Osteoblast (primary cell): ENCODE results near the gene RGS12. TPM values are rescaled to one million over a fixed set of nuclear protein-coding genes. Genes with fewer than 3 reads are reported as not detected.
A peak's percentile ranks its signal among the peaks of the same experiment; 100 is the strongest.

Experiments used
- DNase-seq: peaks from one replicate; pipeline ENCODE4 v3.0.0; 2011; ENCODE audit warnings: low spot score, mixed read lengths; ENCODE audit not compliant: insufficient read length; ENCODE audit errors: missing footprints
- H2AFZ ChIP-seq: 2 replicates; pipeline ENCODE4 v1.6.0; 2011; ENCODE audit warnings: mild to moderate bottlenecking, low read length
- H3K27ac ChIP-seq: 2 replicates; pipeline ENCODE4 v1.5.1; 2011; ENCODE audit warnings: mild to moderate bottlenecking, low read depth, low read length, moderate library complexity
- H3K27me3 ChIP-seq: 2 replicates; pipeline ENCODE4 v1.6.0; 2012; ENCODE audit warnings: mild to moderate bottlenecking, control low read depth, inconsistent platforms, low read length, moderate library complexity; ENCODE audit not compliant: insufficient read depth
- H3K36me3 ChIP-seq: 2 replicates; pipeline ENCODE4 v1.5.1; 2011; ENCODE audit warnings: mild to moderate bottlenecking, low read length, control low read depth, moderate library complexity; ENCODE audit not compliant: insufficient read depth
- H3K4me1 ChIP-seq: 2 replicates; pipeline ENCODE4 v1.5.1; 2011; ENCODE audit warnings: mild to moderate bottlenecking, low read length, control low read depth, moderate library complexity; ENCODE audit not compliant: insufficient read depth
- H3K4me2 ChIP-seq: 2 replicates; pipeline ENCODE4 v1.6.0; 2011; ENCODE audit warnings: mild to moderate bottlenecking, low read length; ENCODE audit not compliant: insufficient read depth
- H3K4me3 ChIP-seq: fragments of 200-600 bp; sonication (generic); 3 replicates; pipeline ENCODE4 v1.5.1; 2012; ENCODE audit warnings: mild to moderate bottlenecking, low read length, inconsistent platforms; ENCODE audit not compliant: insufficient read depth
- H3K79me2 ChIP-seq: 2 replicates; pipeline ENCODE4 v1.6.0; 2012; ENCODE audit warnings: mild to moderate bottlenecking, low read length, control low read depth, inconsistent platforms; ENCODE audit not compliant: insufficient read depth
- H3K9me3 ChIP-seq: 2 replicates; pipeline ENCODE4 v1.5.1; 2011; ENCODE audit warnings: low read depth, low read length, control low read depth
- H4K20me1 ChIP-seq: 2 replicates; pipeline ENCODE4 v1.6.0; 2012; ENCODE audit warnings: mild to moderate bottlenecking, low read length, control low read depth; ENCODE audit not compliant: insufficient read depth
- CTCF ChIP-seq: IDR thresholded peaks from 2 replicates; pipeline ENCODE4 v1.5.1; 2011; ENCODE audit warnings: mild to moderate bottlenecking, low read depth, low read length, moderate library complexity; ENCODE audit errors: extremely low read depth
- total RNA-seq: library from RNA; depleted of rRNA; stranded (reverse); fragments of >200 nt; gene quantifications from 2 replicates; pipeline ENCODE4 v1.2.3, GENCODE V29; 2012

Gene RGS12
- total RNA-seq, 1 donor, result 61.2 TPM

GRCh38 chr4:3268395-3269104, 24.3 kb upstream of the RGS12 start:
- Histone ChIP-seq H3K4me3 (no peak overlapping the region), H3K4me2 (no peak overlapping the region), H3K27ac (no peak overlapping the region), H4K20me1 (no peaks in the 10 kb centered on the region), H3K79me2 (no peaks in the 10 kb centered on the region), H2AFZ (no peak overlapping the region), H3K36me3 (no peaks in the 10 kb centered on the region), H3K9me3 (no peaks in the 10 kb centered on the region), H3K4me1 (no peaks in the 10 kb centered on the region), H3K27me3 (peaks cover 19% of the 10 kb centered on the region)
- no peak for TF ChIP-seq CTCF
- peak; percentile 17 for DNase-seq

DNA sequence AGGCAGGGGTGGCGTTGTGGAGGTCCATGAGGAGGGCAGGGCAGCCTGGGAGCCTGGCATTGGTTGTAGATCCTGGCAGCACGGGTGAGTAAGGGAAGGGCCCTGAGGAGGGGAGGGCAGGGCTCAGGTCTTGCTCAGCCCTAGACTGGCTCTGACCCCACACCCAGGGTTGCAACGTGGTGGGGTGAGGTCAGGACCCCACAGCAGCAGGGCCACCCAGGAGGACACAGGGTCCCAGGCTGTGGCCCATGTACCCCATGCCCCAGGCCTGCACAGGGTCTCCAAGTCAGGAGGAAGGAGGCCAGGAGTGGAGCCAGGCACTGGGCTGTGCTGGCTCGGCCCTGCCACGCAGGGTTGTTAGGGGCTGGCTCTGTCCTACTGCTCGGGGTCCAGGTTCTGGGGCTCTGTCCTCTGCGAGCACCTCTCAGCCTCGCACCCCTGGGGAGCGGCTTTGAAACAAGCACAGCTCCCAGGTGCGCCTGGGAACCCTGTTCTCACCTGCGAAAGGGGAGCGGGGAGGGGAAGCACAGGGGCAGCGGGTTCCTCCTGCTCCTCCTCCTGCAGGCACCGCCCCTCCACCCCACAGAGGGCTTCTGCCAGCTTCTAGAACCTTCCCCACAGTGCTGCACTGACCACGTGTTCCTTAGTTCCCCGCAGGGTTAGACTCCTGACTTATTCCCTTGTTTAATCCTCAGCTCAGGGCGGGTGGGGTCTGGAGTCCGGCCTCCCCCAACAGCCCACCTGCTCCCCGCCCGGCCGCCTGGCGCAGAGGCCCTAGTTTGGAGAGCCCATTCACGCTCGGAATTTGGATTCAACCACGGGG, 23.5 kb upstream of the RGS12 start:
- no peak for TF ChIP-seq CTCF
- no peaks in the 10 kb centered on the region for H3K36me3 ChIP-seq
- H3K27ac ChIP-seq, result no peak overlapping the region
- H3K79me2 ChIP-seq, result no peaks in the 10 kb centered on the region
- no peaks in the 10 kb centered on the region for H3K9me3 ChIP-seq
- peaks cover 16% of the 10 kb centered on the region for H3K27me3 ChIP-seq
- H3K4me2 ChIP-seq, result no peak overlapping the region
- DNase-seq, result peak; percentile 44
- H4K20me1 ChIP-seq, result no peaks in the 10 kb centered on the region
- no peak overlapping the region for H2AFZ ChIP-seq
- no peaks in the 10 kb centered on the region for H3K4me1 ChIP-seq
- no peak overlapping the region for H3K4me3 ChIP-seq

DNA sequence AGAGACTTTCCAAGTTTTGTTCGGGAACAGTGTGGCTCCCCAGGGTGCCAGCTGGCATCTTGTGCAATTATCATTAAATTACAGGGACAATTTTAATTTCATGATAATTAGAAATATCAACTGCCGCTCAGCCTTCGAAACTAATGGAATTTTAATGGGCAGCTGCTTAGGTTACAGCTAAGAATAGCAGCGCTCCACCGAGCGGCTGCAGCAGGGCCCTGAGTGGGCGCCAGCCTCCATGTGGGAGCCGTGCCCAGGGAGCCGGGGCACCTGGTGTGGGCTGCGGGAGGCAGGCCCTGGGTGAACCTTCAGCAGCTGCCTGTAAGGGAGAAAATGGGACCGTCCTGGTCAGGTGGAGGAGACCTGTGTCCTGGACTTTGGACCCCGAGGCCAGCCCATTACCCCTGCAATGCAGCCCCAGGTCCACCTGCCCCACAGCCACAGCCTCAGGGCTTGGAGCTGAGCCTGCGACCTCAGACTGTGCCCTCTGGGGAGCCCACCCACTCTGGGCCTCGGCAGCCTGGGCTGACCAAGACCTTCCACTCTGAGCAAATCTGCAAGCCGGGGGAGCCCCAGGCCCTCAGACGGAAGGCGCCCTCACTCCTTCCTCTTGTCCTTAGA, 22.7 kb upstream of the RGS12 start:
- H3K9me3 ChIP-seq, result no peaks in the 10 kb centered on the region
- DNase-seq, result peak; percentile 72
- H3K27ac ChIP-seq, result no peak overlapping the region
- no peak overlapping the region for H3K4me2 ChIP-seq
- no peaks in the 10 kb centered on the region for H3K79me2 ChIP-seq
- H3K27me3 ChIP-seq, result peaks cover 16% of the 10 kb centered on the region
- TF ChIP-seq CTCF, result no peak
- H3K4me3 ChIP-seq, result no peak overlapping the region
- H3K4me1 ChIP-seq, result no peaks in the 10 kb centered on the region
- no peaks in the 10 kb centered on the region for H4K20me1 ChIP-seq
- no peaks in the 10 kb centered on the region for H3K36me3 ChIP-seq
- H2AFZ ChIP-seq, result no peak overlapping the region

GRCh38 chr4:3271131-3271530, 21.7 kb upstream of the RGS12 start:
- H3K27ac ChIP-seq, result no peak overlapping the region
- no peak overlapping the region for H3K4me3 ChIP-seq
- DNase-seq, result peak; percentile 38
- no peak overlapping the region for H3K4me2 ChIP-seq
- no peaks in the 10 kb centered on the region for H3K36me3 ChIP-seq
- H3K27me3 ChIP-seq, result peaks cover 16% of the 10 kb centered on the region
- no peaks in the 10 kb centered on the region for H3K9me3 ChIP-seq
- no peak overlapping the region for H2AFZ ChIP-seq
- no peaks in the 10 kb centered on the region for H3K79me2 ChIP-seq
- no peaks in the 10 kb centered on the region for H3K4me1 ChIP-seq
- no peak for TF ChIP-seq CTCF
- no peaks in the 10 kb centered on the region for H4K20me1 ChIP-seq
